ENCODE data around the gene GOLGA6L10.
"Not testable (repeated sequence)": the region's sequence is repeated elsewhere in the genome, so short reads cannot be mapped to it uniquely, and the experiment has no call there.

GRCh38 chr15:82331576-82332304 is 17.5 kb downstream of the GOLGA6L10 start:
- not testable (repeated sequence) for TF ChIP-seq POLR2A, CTCF (IDR thresholded peaks at IDR 0.05)
